GM18519 (cell line): ENCODE data around the gene GLMN.
A peak's percentile ranks its signal among the peaks of the same experiment; 100 is the strongest.

Experiments used
- ATAC-seq: cut with Tn5 transposase; IDR thresholded peaks from one replicate; pipeline ENCODE4 v1.9.1; 2021; ENCODE audit warnings: mild to moderate bottlenecking, moderate library complexity; ENCODE audit not compliant: unreplicated experiment, low FRiP score

GLMN gene, protein sequence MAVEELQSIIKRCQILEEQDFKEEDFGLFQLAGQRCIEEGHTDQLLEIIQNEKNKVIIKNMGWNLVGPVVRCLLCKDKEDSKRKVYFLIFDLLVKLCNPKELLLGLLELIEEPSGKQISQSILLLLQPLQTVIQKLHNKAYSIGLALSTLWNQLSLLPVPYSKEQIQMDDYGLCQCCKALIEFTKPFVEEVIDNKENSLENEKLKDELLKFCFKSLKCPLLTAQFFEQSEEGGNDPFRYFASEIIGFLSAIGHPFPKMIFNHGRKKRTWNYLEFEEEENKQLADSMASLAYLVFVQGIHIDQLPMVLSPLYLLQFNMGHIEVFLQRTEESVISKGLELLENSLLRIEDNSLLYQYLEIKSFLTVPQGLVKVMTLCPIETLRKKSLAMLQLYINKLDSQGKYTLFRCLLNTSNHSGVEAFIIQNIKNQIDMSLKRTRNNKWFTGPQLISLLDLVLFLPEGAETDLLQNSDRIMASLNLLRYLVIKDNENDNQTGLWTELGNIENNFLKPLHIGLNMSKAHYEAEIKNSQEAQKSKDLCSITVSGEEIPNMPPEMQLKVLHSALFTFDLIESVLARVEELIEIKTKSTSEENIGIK

GRCh38 chr1:92298573-92299476 is at the start of gene GLMN, which contains the start of gene RPAP2:
TSS of gene GLMN (minus strand) at chr1:92298987. CDS start at chr1:92297999, 988 bp downstream.
TSS of gene RPAP2 (plus strand) at chr1:92299059. CDS start at chr1:92299074, 15 bp downstream.
- ATAC-seq, result peak; percentile 92

GRCh38 chr1:92346866-92347640 is 48.3 kb upstream of the GLMN start:
- ATAC-seq, result no peak

- no peak for ATAC-seq
Measured at GRCh38 chr1:92343061-92343460, 44.3 kb upstream of the GLMN start.

DNA sequence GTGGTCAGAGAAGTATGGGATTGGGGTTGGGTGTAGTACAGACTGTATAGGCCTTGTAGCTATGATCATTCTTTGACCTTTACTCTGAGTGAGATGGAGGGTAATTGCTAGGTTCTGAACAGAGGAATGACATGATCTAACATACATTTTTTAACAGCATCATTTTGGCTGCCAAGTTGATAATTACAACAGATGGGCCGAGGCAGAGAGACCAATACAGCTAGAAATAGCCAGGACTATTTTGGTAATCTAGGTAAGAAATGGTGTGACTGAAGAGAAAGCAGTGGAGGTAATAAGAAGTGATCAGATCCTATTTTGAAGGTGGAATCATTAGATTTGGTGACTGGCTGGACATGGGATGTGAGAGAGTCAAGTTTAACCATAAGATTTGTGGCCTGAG is 43.6 kb upstream of the GLMN start:
- no peak for ATAC-seq

DNA sequence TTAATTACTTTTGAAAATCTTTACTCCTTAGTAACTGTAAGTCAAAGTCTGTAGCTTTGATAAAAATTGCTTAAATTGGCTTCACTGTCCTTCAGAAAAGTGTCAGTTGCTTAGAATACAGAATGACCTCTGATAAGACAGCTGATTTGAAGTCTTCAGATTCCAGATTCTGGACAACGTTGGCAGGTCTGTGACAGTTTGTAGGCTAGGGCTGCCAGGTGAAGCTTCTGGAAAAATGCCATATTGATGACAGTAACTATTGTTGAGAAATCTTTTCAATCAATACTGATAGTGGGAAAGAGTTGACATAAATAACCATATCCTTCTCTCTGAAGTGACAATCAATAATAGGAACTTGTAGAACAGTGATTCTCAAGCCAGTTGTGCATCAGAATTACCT is 41.4 kb upstream of the GLMN start:
- no peak for ATAC-seq

DNA sequence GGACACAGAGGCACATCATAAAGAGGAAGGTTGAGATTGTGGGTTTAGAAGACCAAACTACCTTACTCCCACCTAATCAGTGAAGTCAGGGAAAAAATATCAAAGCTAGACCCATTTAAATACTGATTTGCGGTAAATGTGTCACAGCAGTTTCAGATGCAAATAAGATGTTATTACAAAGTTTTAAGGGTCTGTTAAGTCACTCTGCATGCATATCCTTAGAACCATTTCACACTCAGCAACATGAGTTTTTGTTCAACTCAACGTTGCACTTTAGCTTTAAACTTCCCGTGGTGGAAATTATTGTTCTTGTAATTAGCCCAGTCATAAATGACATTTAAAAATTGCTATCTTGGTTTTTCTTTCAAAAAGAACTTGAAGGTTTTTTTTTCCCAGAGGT is 34.9 kb upstream of the GLMN start:
- ATAC-seq, result no peak

DNA sequence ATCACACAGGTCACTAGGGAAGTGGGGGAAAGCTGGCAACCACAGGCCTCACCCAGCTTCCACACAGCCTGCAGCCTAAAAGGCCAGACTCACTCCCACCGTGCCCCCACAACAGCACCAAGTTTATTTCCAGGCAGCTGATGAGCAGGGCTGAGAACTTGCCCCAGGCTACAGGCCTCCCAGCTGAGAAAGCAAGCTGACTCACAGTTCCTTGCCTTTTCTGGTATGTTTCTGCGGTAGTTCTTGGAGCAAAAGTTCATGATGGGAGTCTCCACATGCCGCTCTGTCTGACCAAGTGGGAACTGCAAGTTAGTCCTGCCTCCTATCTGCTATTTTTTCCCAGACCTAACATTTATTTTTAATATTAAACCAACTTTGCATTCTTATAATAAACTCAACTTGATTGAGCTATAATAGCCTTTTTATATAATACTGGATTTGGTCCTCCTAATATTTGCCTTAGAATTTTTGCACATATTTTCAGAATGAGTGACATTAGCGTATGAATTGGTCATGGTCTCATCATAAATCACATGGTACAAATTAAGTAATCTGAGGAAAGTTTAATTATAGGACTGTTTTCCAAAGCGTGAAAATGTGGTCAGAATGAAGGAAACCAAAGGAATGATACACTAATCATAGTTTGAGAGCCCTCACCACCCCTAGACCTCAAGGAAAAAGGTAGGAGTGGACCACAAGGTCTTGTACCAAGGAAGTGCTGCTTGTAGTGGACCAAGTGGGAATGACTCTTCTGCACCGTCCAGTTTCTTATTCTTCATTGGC is 30.8 kb upstream of the GLMN start:
- ATAC-seq, result no peak

- no peak for ATAC-seq
Measured at GRCh38 chr1:92327794-92328193, 29.0 kb upstream of the GLMN start.

GRCh38 chr1:92326681-92327080 is 27.9 kb upstream of the GLMN start:
- ATAC-seq, result no peak

DNA sequence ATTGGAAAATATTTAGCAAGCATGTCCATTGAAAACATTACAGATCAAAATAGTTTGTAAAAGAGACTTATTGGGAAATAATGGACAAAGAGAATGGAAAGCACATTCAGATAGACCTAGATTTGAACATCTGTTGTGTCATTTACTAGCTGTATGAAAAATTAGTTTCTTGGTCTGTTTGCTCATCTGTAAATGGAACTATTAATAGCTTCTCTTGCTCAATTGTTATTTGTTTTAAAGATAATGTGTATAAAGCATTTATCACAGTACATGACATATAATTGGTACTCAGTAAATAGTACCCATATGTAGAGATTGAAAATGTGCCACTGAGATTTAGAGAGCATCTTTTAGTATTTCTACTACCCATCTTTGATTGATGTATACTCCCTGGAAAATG is 26.0 kb upstream of the GLMN start:
- no peak for ATAC-seq

GRCh38 chr1:92323473-92324453 is 25.0 kb upstream of the GLMN start:
- ATAC-seq, result no peak

DNA sequence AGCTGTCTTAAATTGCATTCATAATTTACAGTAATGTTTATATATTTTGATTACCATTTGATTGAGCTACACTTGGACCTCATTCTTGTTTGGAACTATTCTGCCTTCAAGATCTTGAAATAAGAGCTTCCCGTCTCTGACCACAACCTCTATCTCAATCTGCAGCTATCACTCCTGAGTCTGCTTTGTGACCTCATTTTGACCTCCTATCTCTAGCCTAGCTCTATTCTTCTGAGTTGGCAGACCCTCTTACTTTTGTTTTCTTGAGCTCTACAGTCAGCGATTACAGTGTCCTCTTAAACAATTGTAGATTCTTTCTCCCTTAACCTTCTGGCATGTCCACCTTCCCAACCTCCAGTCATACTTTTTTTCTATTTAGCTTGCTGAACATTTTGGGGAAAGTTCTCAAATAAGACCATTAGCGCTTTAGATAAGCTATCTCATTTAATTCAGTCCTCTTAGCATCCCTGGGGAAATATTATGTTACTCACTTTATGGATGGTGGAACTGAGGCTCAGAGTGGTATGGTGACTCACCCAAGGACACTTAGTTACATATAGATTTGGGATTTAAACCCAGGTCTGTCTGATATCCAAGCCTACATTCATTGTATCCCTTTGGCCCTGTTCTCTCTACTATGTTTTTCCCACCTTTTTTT is 19.2 kb upstream of the GLMN start:
- no peak for ATAC-seq

DNA sequence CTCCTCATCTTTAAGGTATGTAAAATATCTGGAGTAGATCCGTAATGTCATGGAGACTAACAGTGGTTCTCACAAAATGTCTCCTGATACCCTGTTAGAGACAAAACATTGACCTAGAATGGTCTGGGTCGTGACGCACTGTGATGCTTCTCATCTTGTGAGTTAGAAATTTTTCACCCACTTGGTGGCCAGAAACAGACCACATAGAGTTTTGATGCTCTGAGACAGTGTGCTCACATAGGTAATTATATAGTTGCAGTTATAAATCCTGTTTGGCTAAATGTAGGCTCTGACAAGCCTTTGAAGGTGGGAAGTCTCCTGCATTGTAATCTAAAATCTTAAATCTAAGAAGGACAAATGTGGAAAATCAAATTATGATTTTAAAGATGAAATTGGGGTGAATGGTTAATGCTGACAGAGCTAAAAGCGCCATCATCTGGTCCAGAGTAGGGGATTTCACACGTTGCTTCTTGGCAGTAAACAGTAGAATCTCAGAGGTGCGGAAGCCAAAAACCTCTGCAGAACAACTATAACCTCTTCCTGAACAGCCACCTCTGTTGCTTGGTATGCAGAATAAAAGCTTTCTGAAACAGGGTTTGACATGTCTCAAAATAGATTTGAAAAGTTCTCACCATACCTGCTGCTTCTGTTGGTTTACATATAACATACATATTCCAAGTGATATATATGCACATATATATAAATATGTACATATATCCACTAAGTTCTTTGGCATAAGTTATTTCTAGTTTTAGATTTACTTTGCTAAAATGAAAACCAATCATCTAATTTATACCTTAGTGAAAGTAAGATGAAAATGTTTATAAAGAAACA is 17.2 kb upstream of the GLMN start:
- ATAC-seq, result no peak

DNA sequence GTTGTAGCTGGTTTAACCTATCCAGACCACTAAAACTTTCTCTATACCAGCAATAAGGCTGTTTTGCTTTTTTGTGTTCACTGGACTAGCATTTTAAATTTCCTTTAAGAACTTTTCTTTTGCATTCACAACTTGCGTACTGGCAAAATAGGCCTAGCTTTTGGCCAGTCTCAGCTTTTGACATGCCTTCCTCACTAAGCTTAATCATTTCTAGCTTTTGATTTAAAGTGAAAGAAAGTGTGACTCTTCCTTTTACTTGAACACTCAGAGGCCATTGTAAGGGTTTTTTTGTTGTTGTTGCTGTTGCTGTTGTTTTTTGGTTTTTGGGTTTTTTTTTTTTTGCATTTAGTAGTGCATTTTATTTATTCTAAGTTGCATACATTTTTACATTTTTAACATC is 15.2 kb upstream of the GLMN start:
- ATAC-seq, result no peak

DNA sequence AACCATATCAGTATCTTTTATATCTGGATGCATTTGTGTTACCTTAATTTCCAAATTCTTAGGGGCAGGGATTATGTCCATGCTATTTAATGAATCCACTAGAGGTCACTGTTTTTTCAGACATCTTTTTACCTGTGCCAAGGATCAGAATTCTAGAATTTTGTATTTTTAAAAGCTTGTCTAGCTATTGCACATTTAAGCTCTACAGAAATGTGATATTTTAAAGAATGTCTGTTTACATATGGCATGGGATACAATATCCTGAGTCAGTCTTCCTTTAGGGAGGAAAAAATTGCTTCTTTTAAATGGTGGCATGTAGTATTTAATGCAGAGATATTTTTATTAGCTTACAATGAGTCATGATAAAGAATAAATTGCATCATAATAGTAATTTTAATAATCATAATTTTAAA is 11.4 kb upstream of the GLMN start:
- no peak for ATAC-seq

DNA sequence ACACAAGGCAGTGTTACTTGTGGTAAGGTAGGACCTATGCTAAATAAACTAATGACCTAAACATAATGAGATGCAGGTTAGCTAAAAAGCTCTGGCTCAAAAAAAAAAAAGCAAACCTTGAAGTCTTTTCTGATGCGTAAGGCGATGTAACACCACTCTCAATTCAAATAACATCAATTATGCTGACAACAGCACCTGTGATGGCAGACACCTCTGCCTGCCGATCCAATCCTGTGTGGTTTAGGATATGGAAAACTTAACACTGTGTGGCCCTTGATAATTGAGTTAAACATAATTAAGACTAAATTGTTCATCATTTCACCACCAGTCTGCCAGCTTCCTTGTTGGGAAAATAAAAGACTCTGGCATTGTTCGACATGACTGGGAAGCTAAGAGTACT is 9.2 kb upstream of the GLMN start:
- ATAC-seq, result no peak

- no peak for ATAC-seq
Measured at GRCh38 chr1:92306020-92306419, 7.2 kb upstream of the GLMN start.
